ENCODE results near the gene NSUN6.
A peak's percentile ranks its signal among the peaks of the same experiment; 100 is the strongest.
"Not testable (repeated sequence)": the region's sequence is repeated elsewhere in the genome, so short reads cannot be mapped to it uniquely, and the experiment has no call there.

NSUN6 gene

DNA sequence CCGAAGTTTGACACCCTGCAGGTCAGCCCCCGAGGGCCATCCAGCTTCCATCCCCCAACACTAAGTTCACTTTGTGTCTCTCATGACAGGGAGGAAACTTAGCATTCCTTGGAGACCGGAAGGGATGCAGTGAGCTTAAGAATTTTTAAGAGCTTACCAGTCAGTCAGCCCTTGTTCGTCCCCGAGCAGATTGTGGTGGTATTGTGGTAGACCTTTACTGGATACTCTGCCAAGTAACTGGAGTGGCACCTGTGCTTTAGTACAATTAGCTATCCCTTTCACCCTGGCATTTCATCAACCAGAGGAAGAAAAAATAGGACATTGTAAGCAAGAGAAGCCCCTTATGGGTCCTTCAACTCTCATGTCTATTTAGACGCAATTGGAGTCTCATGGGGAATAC is 74.8 kb downstream of the NSUN6 start:
- H3K9me3 ChIP-seq (ENCODE audit: control insufficient read depth, insufficient read depth, low read length), result peaks cover 59% of the 10 kb centered on the region
- no peaks in the 10 kb centered on the region for H3K4me1 ChIP-seq (ENCODE audit: control insufficient read depth, insufficient read depth, low read length)
- H3K27ac ChIP-seq (ENCODE audit: low read depth, low read length), result no peak overlapping the region
- H3K27me3 ChIP-seq (ENCODE audit: control insufficient read depth, insufficient read depth, low read length), result no peaks in the 10 kb centered on the region
- no peak overlapping the region for H3K4me3 ChIP-seq (ENCODE audit: low read depth, low read length)
- no peak overlapping the region for H3K9ac ChIP-seq (ENCODE audit: low read depth, low read length)
- peaks cover 31% of the 10 kb centered on the region for H3K36me3 ChIP-seq (ENCODE audit: control insufficient read depth, insufficient read depth, low read length)

DNA sequence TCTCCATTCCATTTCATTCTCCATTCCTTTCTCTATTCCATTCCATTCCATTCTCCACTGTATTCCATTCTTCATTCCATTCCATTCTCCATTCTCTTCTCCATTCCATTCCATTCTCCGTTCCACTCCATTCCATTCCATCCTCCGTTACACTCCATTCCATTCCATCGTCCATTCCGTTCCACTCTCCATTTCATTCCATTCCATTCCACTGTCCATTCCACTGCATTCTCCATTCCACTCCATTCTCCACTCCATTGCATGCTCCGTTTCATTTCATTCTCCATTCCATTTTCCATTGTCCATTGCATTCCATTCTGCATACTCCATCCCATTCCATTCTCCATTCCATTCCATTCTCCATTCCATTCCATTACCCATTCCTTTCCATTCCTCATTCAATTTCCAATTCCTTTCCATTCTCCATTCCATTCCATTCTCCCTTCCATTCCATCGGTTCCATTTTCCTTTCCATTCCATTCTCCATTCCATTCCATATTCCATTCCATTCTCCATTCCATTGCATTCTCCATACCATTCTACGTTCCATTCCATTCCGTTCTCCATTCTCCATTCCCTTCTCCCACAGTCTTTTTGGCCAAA is 78.3 kb downstream of the NSUN6 start:
- no peaks in the 10 kb centered on the region for H3K27me3 ChIP-seq (ENCODE audit: control insufficient read depth, insufficient read depth, low read length)
- peaks cover 76% of the 10 kb centered on the region for H3K9me3 ChIP-seq (ENCODE audit: control insufficient read depth, insufficient read depth, low read length)

DNA sequence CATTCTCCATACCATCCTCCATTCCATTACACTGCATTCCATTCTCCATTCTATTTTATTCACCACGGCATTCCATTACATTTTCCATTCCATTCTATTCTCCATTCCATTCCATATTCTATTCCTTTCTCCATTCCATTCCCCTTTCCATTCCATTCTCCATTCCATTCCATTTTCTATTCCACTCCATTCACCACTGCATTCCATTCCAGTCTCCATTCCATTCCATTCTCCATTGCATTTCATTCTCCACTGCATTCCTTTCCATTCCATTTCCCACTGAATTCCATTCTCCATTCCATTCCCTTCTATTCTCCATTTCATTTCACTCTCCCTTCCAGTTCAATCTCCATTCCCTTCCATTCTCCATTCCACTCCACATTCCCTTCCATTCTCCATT is 79.6 kb downstream of the NSUN6 start:
- Histone ChIP-seq H3K4me1 (ENCODE audit: control insufficient read depth, insufficient read depth, low read length) (no peaks in the 10 kb centered on the region), H3K27ac (ENCODE audit: low read depth, low read length) (no peak overlapping the region), H3K9ac (ENCODE audit: low read depth, low read length) (no peak overlapping the region), H3K9me3 (ENCODE audit: control insufficient read depth, insufficient read depth, low read length) (peaks cover 77% of the 10 kb centered on the region), H3K36me3 (ENCODE audit: control insufficient read depth, insufficient read depth, low read length) (peaks cover 7% of the 10 kb centered on the region; the same call in 1 of the 2 replicates), H3K4me3 (ENCODE audit: low read depth, low read length) (no peak overlapping the region), H3K27me3 (ENCODE audit: control insufficient read depth, insufficient read depth, low read length) (no peaks in the 10 kb centered on the region)

More for the DNA sequence above, 78.3 kb downstream of the NSUN6 start:
- H3K4me3 ChIP-seq (ENCODE audit: low read depth, low read length), result no peak overlapping the region
- no peak overlapping the region for H3K27ac ChIP-seq (ENCODE audit: low read depth, low read length)
- peaks cover 7% of the 10 kb centered on the region; the same call in 1 of the 2 replicates for H3K36me3 ChIP-seq (ENCODE audit: control insufficient read depth, insufficient read depth, low read length)
- H3K9ac ChIP-seq (ENCODE audit: low read depth, low read length), result no peak overlapping the region
- H3K4me1 ChIP-seq (ENCODE audit: control insufficient read depth, insufficient read depth, low read length), result no peaks in the 10 kb centered on the region

DNA sequence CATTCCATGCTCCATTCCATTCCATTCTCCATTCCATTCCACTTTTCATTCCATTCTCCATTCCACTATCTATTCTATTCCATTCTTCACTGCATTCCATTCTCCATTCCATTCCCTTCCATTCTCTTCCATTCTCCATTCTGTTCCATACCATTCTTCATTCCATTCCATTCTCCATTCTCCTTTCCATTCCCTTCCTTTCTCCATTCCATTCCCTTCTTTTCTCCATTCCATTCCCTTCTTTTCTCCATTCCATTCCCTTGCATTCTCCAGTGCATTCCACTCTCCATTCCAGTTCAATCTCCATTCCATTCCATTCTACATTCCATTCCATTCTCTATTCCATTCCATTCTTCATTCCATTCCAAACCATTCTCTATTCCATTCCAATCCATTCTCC is 80.3 kb downstream of the NSUN6 start:
- no peak overlapping the region; the same call in 1 of the 2 replicates for H3K4me3 ChIP-seq (ENCODE audit: low read depth, low read length)
- no peak overlapping the region for H3K9ac ChIP-seq (ENCODE audit: low read depth, low read length)
- H3K4me1 ChIP-seq (ENCODE audit: control insufficient read depth, insufficient read depth, low read length), result no peaks in the 10 kb centered on the region
- no peak overlapping the region for H3K27ac ChIP-seq (ENCODE audit: low read depth, low read length)
- H3K36me3 ChIP-seq (ENCODE audit: control insufficient read depth, insufficient read depth, low read length), result 0 out of 2 replicates have a peak, but pooled peaks cover 4% of the 10 kb centered on the region
- no peaks in the 10 kb centered on the region for H3K27me3 ChIP-seq (ENCODE audit: control insufficient read depth, insufficient read depth, low read length)
- H3K9me3 ChIP-seq (ENCODE audit: control insufficient read depth, insufficient read depth, low read length), result peaks cover 84% of the 10 kb centered on the region

DNA sequence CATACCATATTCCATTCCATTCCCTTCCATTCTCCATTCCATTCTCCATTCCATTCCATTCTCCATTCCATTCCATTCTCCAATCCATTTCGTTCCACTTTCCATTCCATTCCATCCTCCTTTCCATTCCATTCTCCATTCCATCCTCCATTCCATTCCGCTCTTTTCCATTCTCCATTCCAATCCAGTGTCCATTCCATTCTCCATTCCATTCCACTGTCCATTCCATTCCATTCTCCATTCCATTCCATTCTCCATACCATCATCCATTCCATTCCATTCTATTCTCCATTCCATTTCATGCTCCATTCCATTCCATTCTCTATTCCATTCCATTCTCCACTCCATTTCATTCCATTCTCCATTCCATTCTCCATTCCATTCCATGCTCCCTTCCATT is 81.0 kb downstream of the NSUN6 start:
- peaks cover 91% of the 10 kb centered on the region for H3K9me3 ChIP-seq (ENCODE audit: control insufficient read depth, insufficient read depth, low read length)
- not testable (repeated sequence) for H3K4me3 ChIP-seq (ENCODE audit: low read depth, low read length); H3K4me1 ChIP-seq (ENCODE audit: control insufficient read depth, insufficient read depth, low read length); H3K9ac ChIP-seq (ENCODE audit: low read depth, low read length); H3K27me3 ChIP-seq (ENCODE audit: control insufficient read depth, insufficient read depth, low read length); H3K36me3 ChIP-seq (ENCODE audit: control insufficient read depth, insufficient read depth, low read length); H3K27ac ChIP-seq (ENCODE audit: low read depth, low read length)

DNA sequence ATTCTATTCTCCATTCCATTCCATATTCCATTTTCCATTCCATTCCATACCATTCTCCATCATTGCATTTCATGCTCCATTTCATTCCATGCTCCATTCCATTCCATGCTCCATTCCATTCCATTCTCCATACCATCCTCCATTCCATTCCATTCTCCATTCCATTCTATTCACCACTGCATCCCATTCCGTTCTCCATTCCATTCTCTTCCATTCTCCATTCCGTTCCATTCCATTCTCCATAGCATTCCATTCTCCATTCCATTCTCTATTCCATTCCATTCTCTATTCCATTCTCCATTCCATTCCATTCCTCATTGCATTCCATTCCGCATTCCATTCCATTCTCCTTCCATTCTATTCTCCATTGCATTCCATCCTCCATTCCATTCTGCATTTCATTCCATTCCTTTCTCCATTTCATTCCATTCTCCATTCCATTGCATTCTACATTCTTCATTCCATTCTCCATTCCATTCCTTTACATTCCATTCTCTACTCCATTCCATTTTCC is 84.0 kb downstream of the NSUN6 start:
- Histone ChIP-seq H3K9me3 (ENCODE audit: control insufficient read depth, insufficient read depth, low read length) (peaks cover 96% of the 10 kb centered on the region), H3K4me1 (ENCODE audit: control insufficient read depth, insufficient read depth, low read length) (no peaks in the 10 kb centered on the region), H3K36me3 (ENCODE audit: control insufficient read depth, insufficient read depth, low read length) (no peaks in the 10 kb centered on the region), H3K27ac (ENCODE audit: low read depth, low read length) (no peak overlapping the region), H3K4me3 (ENCODE audit: low read depth, low read length) (no peak overlapping the region; the same call in 1 of the 2 replicates), H3K9ac (ENCODE audit: low read depth, low read length) (no peak overlapping the region), H3K27me3 (ENCODE audit: control insufficient read depth, insufficient read depth, low read length) (no peaks in the 10 kb centered on the region)

DNA sequence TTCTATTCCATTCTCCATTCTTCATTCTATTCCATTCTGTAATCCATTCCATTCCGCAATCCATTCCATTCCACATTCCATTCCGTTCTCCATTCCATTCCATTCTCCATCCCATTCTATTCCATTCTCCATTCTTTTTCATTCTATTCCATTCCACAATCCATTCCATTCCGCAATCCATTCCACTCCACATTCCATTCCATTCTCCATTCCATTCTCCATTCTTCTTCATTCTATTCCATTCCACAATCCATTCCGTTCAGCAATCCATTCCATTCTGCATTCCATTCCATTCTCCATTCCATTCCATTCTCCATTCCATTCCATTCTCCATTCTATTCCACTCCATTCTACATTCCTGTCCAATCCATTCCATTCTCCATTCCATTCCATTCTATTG is 85.2 kb downstream of the NSUN6 start:
- peaks cover 92% of the 10 kb centered on the region for H3K9me3 ChIP-seq (ENCODE audit: control insufficient read depth, insufficient read depth, low read length)
- no peaks in the 10 kb centered on the region for H3K4me1 ChIP-seq (ENCODE audit: control insufficient read depth, insufficient read depth, low read length)
- no peak overlapping the region; the same call in 1 of the 2 replicates for H3K4me3 ChIP-seq (ENCODE audit: low read depth, low read length)
- no peak overlapping the region for H3K27ac ChIP-seq (ENCODE audit: low read depth, low read length)
- no peak overlapping the region for H3K9ac ChIP-seq (ENCODE audit: low read depth, low read length)
- no peaks in the 10 kb centered on the region for H3K27me3 ChIP-seq (ENCODE audit: control insufficient read depth, insufficient read depth, low read length)
- H3K36me3 ChIP-seq (ENCODE audit: control insufficient read depth, insufficient read depth, low read length), result no peaks in the 10 kb centered on the region; the same call in 1 of the 2 replicates

DNA sequence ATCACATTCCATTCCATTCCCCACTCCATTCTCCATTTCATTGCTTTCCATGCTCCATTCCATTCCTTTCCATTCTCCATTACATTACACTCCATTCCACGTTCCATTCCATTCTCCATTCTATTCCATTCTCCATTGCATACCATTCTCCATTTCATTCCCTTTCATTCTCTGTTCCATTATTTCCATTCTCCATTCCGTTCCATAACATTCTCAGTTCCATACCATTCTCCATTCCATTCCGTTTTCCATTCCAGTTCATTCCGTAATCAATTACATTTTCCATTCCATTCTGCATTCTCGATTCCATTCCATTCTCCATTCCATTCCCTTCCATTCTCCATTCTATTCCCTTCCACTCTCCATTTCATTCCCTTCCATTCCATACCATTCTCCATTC is 86.4 kb downstream of the NSUN6 start:
- peaks cover 3% of the 10 kb centered on the region for H3K36me3 ChIP-seq (ENCODE audit: control insufficient read depth, insufficient read depth, low read length)
- no peaks in the 10 kb centered on the region for H3K4me1 ChIP-seq (ENCODE audit: control insufficient read depth, insufficient read depth, low read length)
- H3K9me3 ChIP-seq (ENCODE audit: control insufficient read depth, insufficient read depth, low read length), result peaks cover 90% of the 10 kb centered on the region
- H3K4me3 ChIP-seq (ENCODE audit: low read depth, low read length), result no peak overlapping the region
- H3K9ac ChIP-seq (ENCODE audit: low read depth, low read length), result no peak overlapping the region
- H3K27ac ChIP-seq (ENCODE audit: low read depth, low read length), result no peak overlapping the region
- H3K27me3 ChIP-seq (ENCODE audit: control insufficient read depth, insufficient read depth, low read length), result no peaks in the 10 kb centered on the region

DNA sequence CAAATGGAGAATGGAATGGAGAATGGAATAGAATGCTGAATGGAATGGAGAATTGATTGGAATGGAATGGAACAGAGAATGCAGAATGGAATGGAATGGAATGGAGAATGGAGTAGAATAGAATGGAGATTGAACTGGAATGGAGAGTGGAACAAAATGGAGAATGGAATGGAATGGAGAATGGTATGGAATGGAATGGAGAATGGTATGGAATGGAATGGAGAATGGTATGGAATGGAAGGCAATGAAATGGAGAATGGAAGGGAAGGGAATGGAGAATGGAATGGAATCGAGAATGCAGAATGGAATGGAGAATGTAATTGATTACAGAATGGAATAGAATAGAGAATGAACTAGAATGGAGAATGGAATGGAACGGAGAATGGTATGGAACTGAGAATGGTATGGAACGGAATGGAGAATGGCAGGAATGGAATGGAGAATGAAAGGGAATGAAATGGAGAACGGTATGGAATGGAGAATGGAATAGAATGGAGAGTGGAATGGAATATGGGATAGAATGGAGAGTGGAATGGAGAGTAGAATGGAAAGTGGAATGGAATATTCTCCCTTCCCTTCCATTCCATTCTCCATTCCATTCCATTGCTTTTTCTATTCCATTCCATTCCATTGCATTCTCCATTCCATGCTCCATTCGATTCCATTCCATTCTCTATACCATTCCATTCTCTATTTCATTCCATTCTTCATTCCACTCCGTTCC is 88.2 kb downstream of the NSUN6 start:
- Histone ChIP-seq H3K9me3 (ENCODE audit: control insufficient read depth, insufficient read depth, low read length) (peaks cover 91% of the 10 kb centered on the region), H3K27ac (ENCODE audit: low read depth, low read length) (no peak overlapping the region), H3K4me3 (ENCODE audit: low read depth, low read length) (no peak overlapping the region), H3K36me3 (ENCODE audit: control insufficient read depth, insufficient read depth, low read length) (peaks cover 18% of the 10 kb centered on the region), H3K4me1 (ENCODE audit: control insufficient read depth, insufficient read depth, low read length) (no peaks in the 10 kb centered on the region), H3K9ac (ENCODE audit: low read depth, low read length) (no peak overlapping the region), H3K27me3 (ENCODE audit: control insufficient read depth, insufficient read depth, low read length) (no peaks in the 10 kb centered on the region)

DNA sequence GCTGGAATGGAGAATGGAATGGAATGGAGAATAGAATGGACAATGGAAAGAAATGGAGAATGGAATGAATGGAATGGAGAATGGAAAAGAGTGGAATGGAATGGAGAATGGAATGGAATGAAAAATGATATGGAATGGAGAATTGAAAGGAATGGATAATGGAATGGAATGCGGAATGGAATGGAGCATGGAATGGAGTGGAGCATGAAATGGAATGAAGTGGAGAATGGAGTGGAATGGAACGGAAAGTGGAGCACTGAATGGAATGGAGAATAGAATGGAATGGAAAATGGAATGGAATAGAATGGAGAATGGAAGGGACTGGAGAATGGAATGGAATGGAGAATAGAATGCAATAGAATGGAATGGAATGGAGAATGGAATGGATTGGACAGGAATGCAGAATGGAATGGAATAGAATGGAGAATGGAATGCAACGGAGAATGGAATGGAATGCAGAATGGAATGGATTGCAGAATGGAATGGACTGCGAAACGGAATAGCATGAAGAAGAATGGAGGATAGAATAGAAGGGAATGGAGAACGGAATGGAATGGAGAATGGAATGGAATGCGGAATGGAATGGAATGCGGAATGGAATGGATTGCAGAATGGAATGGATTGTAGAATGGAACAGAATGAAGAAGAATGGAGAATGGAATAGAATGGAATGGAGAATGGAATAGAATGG is 89.4 kb downstream of the NSUN6 start:
- Histone ChIP-seq H3K4me3 (ENCODE audit: low read depth, low read length) (no peak overlapping the region), H3K9ac (ENCODE audit: low read depth, low read length) (no peak overlapping the region), H3K27me3 (ENCODE audit: control insufficient read depth, insufficient read depth, low read length) (no peaks in the 10 kb centered on the region), H3K36me3 (ENCODE audit: control insufficient read depth, insufficient read depth, low read length) (peaks cover 22% of the 10 kb centered on the region), H3K9me3 (ENCODE audit: control insufficient read depth, insufficient read depth, low read length) (peaks cover 91% of the 10 kb centered on the region), H3K4me1 (ENCODE audit: control insufficient read depth, insufficient read depth, low read length) (no peaks in the 10 kb centered on the region), H3K27ac (ENCODE audit: low read depth, low read length) (no peak overlapping the region)

DNA sequence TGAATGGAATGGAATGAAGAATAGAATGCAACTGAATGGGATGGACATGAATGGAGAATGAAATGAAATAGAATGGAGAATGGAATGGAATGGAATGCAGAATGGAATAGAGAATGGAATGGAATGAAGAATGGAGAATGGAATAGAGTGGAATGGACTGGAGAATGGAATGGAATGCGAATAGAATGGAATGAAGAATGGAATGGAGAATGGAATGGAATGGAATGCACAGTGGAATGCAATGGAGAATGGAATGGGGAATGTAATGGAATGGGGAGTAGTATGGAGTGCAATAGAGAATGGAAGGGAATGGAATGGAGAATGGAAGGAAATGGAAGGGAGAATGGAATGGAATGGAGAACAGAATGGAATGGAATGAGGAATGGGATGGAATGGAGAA is 93.4 kb downstream of the NSUN6 start:
- Histone ChIP-seq H3K4me3 (ENCODE audit: low read depth, low read length) (peak overlapping the region; percentile 29; the same call in 1 of the 2 replicates), H3K36me3 (ENCODE audit: control insufficient read depth, insufficient read depth, low read length) (peaks cover 31% of the 10 kb centered on the region), H3K9me3 (ENCODE audit: control insufficient read depth, insufficient read depth, low read length) (peaks cover 93% of the 10 kb centered on the region), H3K27me3 (ENCODE audit: control insufficient read depth, insufficient read depth, low read length) (no peaks in the 10 kb centered on the region), H3K9ac (ENCODE audit: low read depth, low read length) (no peak overlapping the region), H3K4me1 (ENCODE audit: control insufficient read depth, insufficient read depth, low read length) (no peaks in the 10 kb centered on the region), H3K27ac (ENCODE audit: low read depth, low read length) (no peak overlapping the region)
